HepG2 (cell line): ENCODE measurements around the gene CYSRT1. TPM values are rescaled to one million over a fixed set of nuclear protein-coding genes. Genes with fewer than 3 reads are reported as not detected.

Experiments used
- EEA1 ChIP-seq: sonication (generic); formaldehyde crosslinking; IDR thresholded peaks from 2 replicates; pipeline ENCODE4 v1.5.1; 2020; ENCODE audit warnings: mild to moderate bottlenecking, missing genetic modification reagents, borderline replicate concordance
- KDM6A ChIP-seq: IDR thresholded peaks from 2 replicates; pipeline ENCODE4 v1.6.1; 2016; ENCODE audit warnings: low read depth
- MEIS2 ChIP-seq: sonication (generic); formaldehyde crosslinking; IDR thresholded peaks from 2 replicates; pipeline ENCODE4 v1.9.0; 2021; ENCODE audit warnings: mild to moderate bottlenecking, missing genetic modification reagents
- NCOA1 ChIP-seq: sonication (generic); formaldehyde crosslinking; IDR thresholded peaks from 2 replicates; pipeline ENCODE4 v1.9.0; 2021; ENCODE audit warnings: missing genetic modification reagents
- POLR2G ChIP-seq: fragments of 200-400 bp; formaldehyde crosslinking; IDR thresholded peaks from 2 replicates; pipeline ENCODE4 v1.6.1; 2018; ENCODE audit warnings: mild to moderate bottlenecking, low read depth, low read length, moderate library complexity
- RBFOX2 ChIP-seq: fragments of 200-400 bp; formaldehyde crosslinking; IDR thresholded peaks from 2 replicates; pipeline ENCODE4 v1.6.1; 2017; ENCODE audit warnings: low read depth, mild to moderate bottlenecking, low read length
- SNAPC4 ChIP-seq: sonication (generic); formaldehyde crosslinking; IDR thresholded peaks from 2 replicates; pipeline ENCODE4 v1.4.0; 2020; ENCODE audit warnings: mild to moderate bottlenecking, missing genetic modification reagents
- SP2 ChIP-seq: sonication (generic); formaldehyde crosslinking; IDR thresholded peaks from 2 replicates; pipeline ENCODE4 v1.5.1; 2020; ENCODE audit warnings: mild to moderate bottlenecking, missing genetic modification reagents
- polyA plus RNA-seq, 8 experiments: library from polyadenylated mRNA; depleted of rRNA in 3 of 8; stranded (reverse) in 7 of 8; unstranded in 1 of 8; fragments of >200 nt; fragmentation: Illumina TruSeq in 4 of 8; extraction: Trizol in 4 of 8; gene quantifications; 2 replicates each; pipeline versions ENCODE4 v1.2.1 to v1.2.3, GENCODE V29; 2011 to 2016; ENCODE audit warnings: low read depth in 4 of 8, missing spikeins in 1 of 8, mixed read lengths in 1 of 8; ENCODE audit not compliant: insufficient read depth in 1 of 8
- total RNA-seq, 5 experiments: library from RNA; depleted of rRNA; stranded (reverse); fragments of >200 nt; fragmentation: Illumina TruSeq; extraction: Trizol; gene quantifications; 2 replicates each; pipeline ENCODE4 v1.2.3, GENCODE V29; 2016; ENCODE audit warnings: low read depth in 1 of 5
- TF ChIP-seq, protein P1 (sequence below): sonication (generic); formaldehyde crosslinking; IDR thresholded peaks from 2 replicates; pipeline ENCODE4 v1.4.0; 2020; ENCODE audit warnings: missing genetic modification reagents, mild to moderate bottlenecking, borderline replicate concordance
- TF ChIP-seq, protein P2 (sequence below): sonication (generic); formaldehyde crosslinking; conservative IDR thresholded peaks from 2 replicates; pipeline ENCODE4 v1.4.0; 2020; ENCODE audit warnings: missing genetic modification reagents
- TF ChIP-seq, protein P3 (sequence below): sonication (generic); formaldehyde crosslinking; IDR thresholded peaks from 2 replicates; pipeline ENCODE4 v1.4.0; 2020; ENCODE audit warnings: missing genetic modification reagents
- TF ChIP-seq, protein P4 (sequence below): sonication (generic); formaldehyde crosslinking; IDR thresholded peaks from 2 replicates; pipeline ENCODE4 v1.5.1; 2020; ENCODE audit warnings: missing genetic modification reagents, mild to moderate bottlenecking, borderline replicate concordance
- TF ChIP-seq, protein P5 (sequence below), 2 experiments: sonication (generic) in 1 of 2; formaldehyde crosslinking in 1 of 2; IDR thresholded peaks; 2 replicates each; pipeline versions ENCODE4 v1.5.1 to v1.6.1; 2011 to 2020; ENCODE audit warnings: borderline replicate concordance in 1 of 2, low read depth in 1 of 2, low read length in 1 of 2, mild to moderate bottlenecking in 1 of 2, missing genetic modification reagents in 1 of 2, moderate library complexity in 1 of 2

CYSRT1 gene
- total and polyA plus RNA-seq, 2 of the 13 experiments (the other 11 are each of a cell fraction or from before 2014, with no cell fraction given), result 1.5 to 2.1 TPM

DNA sequence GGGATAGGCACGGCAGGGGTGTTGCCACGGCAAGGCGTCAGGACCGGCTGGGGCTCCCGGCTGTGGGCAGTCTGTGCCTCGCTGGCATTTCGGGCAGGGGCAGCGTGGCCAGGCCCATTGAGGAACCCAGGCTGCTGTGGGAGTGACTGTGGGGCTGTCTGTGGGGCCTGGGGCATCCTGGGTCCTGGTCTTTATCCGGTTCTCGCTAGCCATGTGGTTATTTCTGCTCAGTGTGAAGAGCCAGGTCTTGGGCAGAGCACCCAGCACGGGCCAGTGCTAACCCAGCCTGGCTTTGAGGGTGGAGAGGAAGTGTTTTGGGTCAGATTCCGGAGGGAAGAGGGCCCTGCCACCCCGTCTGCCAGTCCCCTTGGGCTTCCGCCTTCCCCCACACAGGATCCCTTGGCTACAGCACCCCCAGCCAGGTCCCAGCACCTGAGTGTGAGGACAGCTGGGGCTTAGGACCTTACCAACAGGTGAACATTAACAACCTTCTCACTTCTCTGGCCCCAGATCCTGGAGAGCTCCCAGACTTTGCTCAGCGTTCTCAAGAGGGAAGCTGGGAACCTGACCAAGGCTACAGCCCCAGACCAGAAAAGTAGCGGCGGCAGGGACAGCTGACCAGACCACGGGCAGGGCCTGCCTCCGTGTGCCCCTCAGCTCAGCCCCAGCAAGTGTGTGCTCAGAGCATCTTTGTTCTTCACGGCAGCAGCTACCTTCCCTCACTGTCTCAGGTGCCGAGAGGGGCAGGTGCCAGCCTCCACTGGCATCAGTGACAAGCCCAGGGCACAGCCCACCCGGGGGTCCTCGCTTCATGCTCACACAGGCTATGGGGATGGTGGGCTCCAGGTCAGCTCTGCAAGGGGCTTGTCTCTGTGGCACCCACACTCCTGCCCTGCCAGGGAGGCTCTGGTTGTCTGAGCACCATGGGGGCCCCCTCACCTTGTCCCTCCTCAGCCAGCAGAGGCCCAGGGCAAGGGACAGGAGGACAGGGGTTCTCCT, 35.4 kb upstream of the CYSRT1 start (continued):
- TF ChIP-seq, protein P1, sequence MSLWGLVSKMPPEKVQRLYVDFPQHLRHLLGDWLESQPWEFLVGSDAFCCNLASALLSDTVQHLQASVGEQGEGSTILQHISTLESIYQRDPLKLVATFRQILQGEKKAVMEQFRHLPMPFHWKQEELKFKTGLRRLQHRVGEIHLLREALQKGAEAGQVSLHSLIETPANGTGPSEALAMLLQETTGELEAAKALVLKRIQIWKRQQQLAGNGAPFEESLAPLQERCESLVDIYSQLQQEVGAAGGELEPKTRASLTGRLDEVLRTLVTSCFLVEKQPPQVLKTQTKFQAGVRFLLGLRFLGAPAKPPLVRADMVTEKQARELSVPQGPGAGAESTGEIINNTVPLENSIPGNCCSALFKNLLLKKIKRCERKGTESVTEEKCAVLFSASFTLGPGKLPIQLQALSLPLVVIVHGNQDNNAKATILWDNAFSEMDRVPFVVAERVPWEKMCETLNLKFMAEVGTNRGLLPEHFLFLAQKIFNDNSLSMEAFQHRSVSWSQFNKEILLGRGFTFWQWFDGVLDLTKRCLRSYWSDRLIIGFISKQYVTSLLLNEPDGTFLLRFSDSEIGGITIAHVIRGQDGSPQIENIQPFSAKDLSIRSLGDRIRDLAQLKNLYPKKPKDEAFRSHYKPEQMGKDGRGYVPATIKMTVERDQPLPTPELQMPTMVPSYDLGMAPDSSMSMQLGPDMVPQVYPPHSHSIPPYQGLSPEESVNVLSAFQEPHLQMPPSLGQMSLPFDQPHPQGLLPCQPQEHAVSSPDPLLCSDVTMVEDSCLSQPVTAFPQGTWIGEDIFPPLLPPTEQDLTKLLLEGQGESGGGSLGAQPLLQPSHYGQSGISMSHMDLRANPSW (CRISPR knock-in tag), result 0 out of 2 replicates have a peak, but pooled peaks have one; percentile 3
- TF ChIP-seq NCOA1 (CRISPR knock-in tag) (no peak), POLR2G (peak; percentile 5; the same call in 1 of the 2 replicates), RBFOX2 (peak; percentile 25; the same call in 1 of the 2 replicates), EEA1 (no peak), MEIS2 (CRISPR knock-in tag) (no peak), SP2 (CRISPR knock-in tag) (no peak), SNAPC4 (no peak), KDM6A (CRISPR knock-in tag) (no peak)
- TF ChIP-seq, protein P2, sequence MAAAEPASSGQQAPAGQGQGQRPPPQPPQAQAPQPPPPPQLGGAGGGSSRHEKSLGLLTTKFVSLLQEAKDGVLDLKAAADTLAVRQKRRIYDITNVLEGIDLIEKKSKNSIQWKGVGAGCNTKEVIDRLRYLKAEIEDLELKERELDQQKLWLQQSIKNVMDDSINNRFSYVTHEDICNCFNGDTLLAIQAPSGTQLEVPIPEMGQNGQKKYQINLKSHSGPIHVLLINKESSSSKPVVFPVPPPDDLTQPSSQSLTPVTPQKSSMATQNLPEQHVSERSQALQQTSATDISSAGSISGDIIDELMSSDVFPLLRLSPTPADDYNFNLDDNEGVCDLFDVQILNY (CRISPR knock-in tag), result no peak
- TF ChIP-seq, protein P3, sequence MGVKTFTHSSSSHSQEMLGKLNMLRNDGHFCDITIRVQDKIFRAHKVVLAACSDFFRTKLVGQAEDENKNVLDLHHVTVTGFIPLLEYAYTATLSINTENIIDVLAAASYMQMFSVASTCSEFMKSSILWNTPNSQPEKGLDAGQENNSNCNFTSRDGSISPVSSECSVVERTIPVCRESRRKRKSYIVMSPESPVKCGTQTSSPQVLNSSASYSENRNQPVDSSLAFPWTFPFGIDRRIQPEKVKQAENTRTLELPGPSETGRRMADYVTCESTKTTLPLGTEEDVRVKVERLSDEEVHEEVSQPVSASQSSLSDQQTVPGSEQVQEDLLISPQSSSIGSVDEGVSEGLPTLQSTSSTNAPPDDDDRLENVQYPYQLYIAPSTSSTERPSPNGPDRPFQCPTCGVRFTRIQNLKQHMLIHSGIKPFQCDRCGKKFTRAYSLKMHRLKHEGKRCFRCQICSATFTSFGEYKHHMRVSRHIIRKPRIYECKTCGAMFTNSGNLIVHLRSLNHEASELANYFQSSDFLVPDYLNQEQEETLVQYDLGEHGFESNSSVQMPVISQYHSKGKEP (CRISPR knock-in tag), result no peak
- TF ChIP-seq, protein P4, sequence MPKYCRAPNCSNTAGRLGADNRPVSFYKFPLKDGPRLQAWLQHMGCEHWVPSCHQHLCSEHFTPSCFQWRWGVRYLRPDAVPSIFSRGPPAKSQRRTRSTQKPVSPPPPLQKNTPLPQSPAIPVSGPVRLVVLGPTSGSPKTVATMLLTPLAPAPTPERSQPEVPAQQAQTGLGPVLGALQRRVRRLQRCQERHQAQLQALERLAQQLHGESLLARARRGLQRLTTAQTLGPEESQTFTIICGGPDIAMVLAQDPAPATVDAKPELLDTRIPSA (CRISPR knock-in tag), result no peak
- TF ChIP-seq, protein P5, sequence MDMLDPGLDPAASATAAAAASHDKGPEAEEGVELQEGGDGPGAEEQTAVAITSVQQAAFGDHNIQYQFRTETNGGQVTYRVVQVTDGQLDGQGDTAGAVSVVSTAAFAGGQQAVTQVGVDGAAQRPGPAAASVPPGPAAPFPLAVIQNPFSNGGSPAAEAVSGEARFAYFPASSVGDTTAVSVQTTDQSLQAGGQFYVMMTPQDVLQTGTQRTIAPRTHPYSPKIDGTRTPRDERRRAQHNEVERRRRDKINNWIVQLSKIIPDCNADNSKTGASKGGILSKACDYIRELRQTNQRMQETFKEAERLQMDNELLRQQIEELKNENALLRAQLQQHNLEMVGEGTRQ (IDR thresholded peaks at IDR 0.05; ENCODE audit: low read depth, low read length), result no peak
- TF ChIP-seq, protein P5 (CRISPR knock-in tag; IDR thresholded peaks at IDR 0.05; ENCODE audit: borderline replicate concordance), result no peak
